ENCODE measurements around the gene DPP6.
"Not testable (repeated sequence)": the region's sequence is repeated elsewhere in the genome, so short reads cannot be mapped to it uniquely, and the experiment has no call there.

DNA sequence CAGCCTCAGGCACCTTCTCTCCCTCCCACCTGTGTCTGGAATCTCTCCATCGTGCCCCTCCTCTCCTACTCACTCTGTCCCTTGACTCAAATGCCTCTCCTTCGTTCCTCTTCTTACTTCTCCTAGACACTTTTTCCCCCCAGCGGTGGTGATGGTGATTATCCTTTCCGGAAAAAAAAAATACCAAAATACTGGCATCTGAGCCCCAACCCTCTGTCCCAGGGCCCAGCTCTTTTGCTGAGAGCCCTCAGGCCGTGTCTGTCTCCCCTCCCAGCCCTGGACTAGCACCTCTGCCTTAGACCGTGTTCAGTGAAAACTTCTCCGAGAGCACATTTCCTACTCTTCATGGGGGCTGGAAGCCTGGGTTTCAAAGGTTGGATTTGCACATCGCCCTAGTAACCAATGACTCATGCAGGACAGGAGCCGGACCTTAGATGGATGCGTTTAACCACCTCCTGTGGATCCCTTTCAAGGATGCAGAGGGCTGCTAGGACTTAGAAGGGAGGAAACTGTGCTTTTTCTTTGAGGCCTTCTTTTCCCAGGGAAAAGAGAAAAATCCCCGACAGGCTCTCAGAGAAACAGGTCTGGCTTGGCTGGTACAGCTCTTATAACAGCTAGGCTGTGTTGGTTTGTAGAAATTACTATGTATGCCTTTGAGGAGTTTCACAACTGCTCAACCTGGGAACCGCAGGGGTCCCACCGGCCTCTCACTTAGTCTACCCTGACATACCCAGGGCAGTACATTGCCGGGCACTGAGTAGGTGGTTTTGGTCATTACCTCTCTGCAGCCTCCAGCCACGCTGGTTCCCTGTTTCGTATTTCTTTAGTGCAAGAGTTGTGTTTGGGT, 1.5 kb downstream of the DPP6 start:
- TF ChIP-seq, protein P1, sequence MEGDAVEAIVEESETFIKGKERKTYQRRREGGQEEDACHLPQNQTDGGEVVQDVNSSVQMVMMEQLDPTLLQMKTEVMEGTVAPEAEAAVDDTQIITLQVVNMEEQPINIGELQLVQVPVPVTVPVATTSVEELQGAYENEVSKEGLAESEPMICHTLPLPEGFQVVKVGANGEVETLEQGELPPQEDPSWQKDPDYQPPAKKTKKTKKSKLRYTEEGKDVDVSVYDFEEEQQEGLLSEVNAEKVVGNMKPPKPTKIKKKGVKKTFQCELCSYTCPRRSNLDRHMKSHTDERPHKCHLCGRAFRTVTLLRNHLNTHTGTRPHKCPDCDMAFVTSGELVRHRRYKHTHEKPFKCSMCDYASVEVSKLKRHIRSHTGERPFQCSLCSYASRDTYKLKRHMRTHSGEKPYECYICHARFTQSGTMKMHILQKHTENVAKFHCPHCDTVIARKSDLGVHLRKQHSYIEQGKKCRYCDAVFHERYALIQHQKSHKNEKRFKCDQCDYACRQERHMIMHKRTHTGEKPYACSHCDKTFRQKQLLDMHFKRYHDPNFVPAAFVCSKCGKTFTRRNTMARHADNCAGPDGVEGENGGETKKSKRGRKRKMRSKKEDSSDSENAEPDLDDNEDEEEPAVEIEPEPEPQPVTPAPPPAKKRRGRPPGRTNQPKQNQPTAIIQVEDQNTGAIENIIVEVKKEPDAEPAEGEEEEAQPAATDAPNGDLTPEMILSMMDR (IDR thresholded peaks at IDR 0.05) = not testable (repeated sequence)
- TF ChIP-seq POLR2A (IDR thresholded peaks at IDR 0.05) = not testable (repeated sequence)

Data from Peyer's patch (tissue), 4 donors.